Coronary artery (tissue), 2 donors: ENCODE results near the gene APOBEC3A.

Experiments used
- DNase-seq: peaks from one replicate; pipeline ENCODE4 v3.0.0-alpha.2; 2017; ENCODE audit warnings: low spot score
- H3K27ac ChIP-seq, 2 donors: fragments of 200-600 bp; sonication (generic); one replicate each; pipeline ENCODE4 v1.5.1; 2016 to 2019
- H3K4me3 ChIP-seq: fragments of 200-600 bp; sonication (generic); 2 replicates; pipeline ENCODE4 v1.5.1; 2016; ENCODE audit warnings: mild to moderate bottlenecking, moderate library complexity
- CTCF ChIP-seq: fragments of 200-600 bp; sonication (generic); IDR thresholded peaks from one replicate; pipeline ENCODE4 v1.5.1; 2019; ENCODE audit warnings: antibody characterized with exemption

Gene APOBEC3A

GRCh38 chr22:38947321-38948140, 9.9 kb upstream of the APOBEC3A start:
- peak; percentile 64 for DNase-seq
- TF ChIP-seq CTCF = no peak
- Histone ChIP-seq H3K27ac (no peak overlapping the region), H3K4me3 (no peak overlapping the region)

GRCh38 chr22:38948181-38948940, 9.0 kb upstream of the APOBEC3A start:
- DNase-seq = no peak
- H3K4me3 ChIP-seq = no peak overlapping the region
- TF ChIP-seq CTCF = no peak
- no peak overlapping the region for H3K27ac ChIP-seq

- no peak for DNase-seq
- TF ChIP-seq CTCF = no peak
- H3K4me3 ChIP-seq = no peak overlapping the region
- H3K27ac ChIP-seq = no peak overlapping the region
Observed at GRCh38 chr22:38949889-38950405, 7.5 kb upstream of the APOBEC3A start.

GRCh38 chr22:38950527-38951295, 6.7 kb upstream of the APOBEC3A start:
- TF ChIP-seq CTCF = no peak

GRCh38 chr22:38951734-38952133, 5.7 kb upstream of the APOBEC3A start:
- Histone ChIP-seq H3K27ac (no peak overlapping the region), H3K4me3 (no peak overlapping the region)
- DNase-seq = no peak
- no peak for TF ChIP-seq CTCF

More at GRCh38 chr22:38950527-38951295, 6.7 kb upstream of the APOBEC3A start:
- DNase-seq = no peak
- Histone ChIP-seq H3K27ac (no peak overlapping the region), H3K4me3 (no peak overlapping the region)

GRCh38 chr22:38952281-38952993, 5.0 kb upstream of the APOBEC3A start:
- Histone ChIP-seq H3K4me3 (no peak overlapping the region), H3K27ac (no peak overlapping the region)
- no peak for TF ChIP-seq CTCF
- DNase-seq = no peak
